ENCODE measurements around the gene ZNF688. TPM values are rescaled to one million over a fixed set of nuclear protein-coding genes. Genes with fewer than 3 reads are reported as not detected.

ZNF688 gene
- total RNA-seq, 1 experiment from 2014 or later, result 5.5 TPM

DNA sequence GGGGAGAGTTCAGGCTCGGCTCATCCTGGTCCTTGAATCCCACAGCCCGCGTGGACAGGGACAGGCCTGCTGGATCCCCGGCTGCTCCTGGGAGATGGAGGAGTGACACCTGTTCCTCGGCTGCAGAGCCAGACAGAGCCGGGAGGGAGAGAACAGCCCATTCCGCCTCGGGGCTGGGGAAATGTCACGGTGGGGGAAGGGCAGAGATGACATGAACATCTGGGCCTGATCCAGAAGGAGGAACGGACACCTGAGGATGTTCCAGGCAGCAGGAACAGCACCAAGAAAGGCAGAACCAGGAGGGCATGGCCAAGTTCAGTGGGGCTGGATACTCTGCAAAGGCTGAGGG lies 15.4 kb downstream of the ZNF688 start:
- ChIA-PET CTCF (no interaction called here), POLR2A (ENCODE audit: unreplicated experiment) (no interaction called here)
- Histone ChIP-seq H3K9me2 (replicated peaks; ENCODE audit: low read length) (no peaks in the 10 kb centered on the region), H3K4me2 (ENCODE audit: low read length) (no peak overlapping the region), H3K27ac (ENCODE audit: low read length) (no peak overlapping the region), H3K27me3 (ENCODE audit: low read length) (no peaks in the 10 kb centered on the region), H3K4me3 (ENCODE audit: low read length) (no peak overlapping the region), H3K36me3 (ENCODE audit: low read depth, low read length) (no peaks in the 10 kb centered on the region), H4K20me1 (ENCODE audit: low read length) (no peaks in the 10 kb centered on the region), H3K9ac (ENCODE audit: low read length) (no peak overlapping the region), H3K79me2 (ENCODE audit: low read length) (peaks cover 29% of the 10 kb centered on the region), H3K9me3 (ENCODE audit: low read length) (no peaks in the 10 kb centered on the region), H3K4me1 (ENCODE audit: insufficient read depth, low read length) (peaks cover 3% of the 10 kb centered on the region; the same call in 1 of the 2 replicates), H3F3A (ENCODE audit: low read length, unreplicated experiment) (no peaks in the 10 kb centered on the region), H2AFZ (ENCODE audit: low read length) (no peak overlapping the region)
- no peak for DNase-seq
- BruUV-seq (replicated peaks), result no TSS peak
- ATAC-seq, result no peak
- intact Hi-C loops (cut with micrococcal nuclease), result no loop called here
- TF ChIP-seq EZH2 (IDR thresholded peaks at IDR 0.05; ENCODE audit: low read length, unreplicated experiment) (no peak), EZH2phosphoT487 (IDR thresholded peaks at IDR 0.05; ENCODE audit: borderline replicate concordance, low read length) (no peak)
- TF ChIP-seq, protein P1, sequence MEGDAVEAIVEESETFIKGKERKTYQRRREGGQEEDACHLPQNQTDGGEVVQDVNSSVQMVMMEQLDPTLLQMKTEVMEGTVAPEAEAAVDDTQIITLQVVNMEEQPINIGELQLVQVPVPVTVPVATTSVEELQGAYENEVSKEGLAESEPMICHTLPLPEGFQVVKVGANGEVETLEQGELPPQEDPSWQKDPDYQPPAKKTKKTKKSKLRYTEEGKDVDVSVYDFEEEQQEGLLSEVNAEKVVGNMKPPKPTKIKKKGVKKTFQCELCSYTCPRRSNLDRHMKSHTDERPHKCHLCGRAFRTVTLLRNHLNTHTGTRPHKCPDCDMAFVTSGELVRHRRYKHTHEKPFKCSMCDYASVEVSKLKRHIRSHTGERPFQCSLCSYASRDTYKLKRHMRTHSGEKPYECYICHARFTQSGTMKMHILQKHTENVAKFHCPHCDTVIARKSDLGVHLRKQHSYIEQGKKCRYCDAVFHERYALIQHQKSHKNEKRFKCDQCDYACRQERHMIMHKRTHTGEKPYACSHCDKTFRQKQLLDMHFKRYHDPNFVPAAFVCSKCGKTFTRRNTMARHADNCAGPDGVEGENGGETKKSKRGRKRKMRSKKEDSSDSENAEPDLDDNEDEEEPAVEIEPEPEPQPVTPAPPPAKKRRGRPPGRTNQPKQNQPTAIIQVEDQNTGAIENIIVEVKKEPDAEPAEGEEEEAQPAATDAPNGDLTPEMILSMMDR (conservative IDR thresholded peaks at IDR 0.05; ENCODE audit: low read depth, low read length), result no peak

DNA sequence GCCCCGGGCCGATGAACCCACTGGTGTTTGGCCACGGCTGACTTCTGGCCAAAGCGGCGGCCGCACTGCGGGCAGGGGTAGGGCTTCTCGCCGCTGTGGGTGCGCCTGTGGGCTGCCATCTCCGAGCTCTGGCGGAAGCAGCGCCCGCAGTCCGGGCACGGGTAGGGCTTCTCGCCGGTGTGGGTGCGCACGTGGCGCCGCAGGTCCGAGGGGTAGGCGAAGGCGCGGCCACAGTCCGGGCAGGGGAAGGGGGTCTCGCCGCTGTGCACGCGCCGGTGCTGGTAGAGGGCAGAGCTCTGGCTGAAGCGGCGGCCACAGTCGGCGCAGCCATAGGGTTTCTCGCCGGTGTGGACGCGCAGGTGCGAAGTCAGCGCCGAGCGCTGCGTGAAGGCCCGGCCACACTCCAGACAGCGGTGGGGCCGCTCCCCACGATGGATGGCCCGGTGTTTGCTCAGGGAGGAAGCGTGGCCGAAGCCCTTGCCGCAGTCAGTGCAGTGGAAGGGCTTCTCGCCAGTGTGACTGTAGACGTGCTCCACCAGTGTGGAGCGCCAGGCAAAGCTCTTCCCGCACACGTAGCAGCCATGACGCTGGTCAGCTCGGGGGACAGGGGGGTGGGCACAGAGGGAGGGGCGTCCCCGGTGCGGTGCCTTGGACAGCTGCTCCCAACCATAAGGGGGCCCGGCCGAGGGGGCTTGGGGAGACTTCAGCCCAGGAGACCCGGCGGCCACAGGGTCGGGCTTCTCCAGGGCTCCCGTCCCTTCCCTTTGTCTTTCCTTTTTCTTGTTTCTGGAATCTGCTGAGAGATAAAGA lies 16.0 kb downstream of the ZNF688 start:
- POLR2A ChIA-PET (ENCODE audit: unreplicated experiment), result no interaction called here
- no peak overlapping the region for H3K4me3 ChIP-seq (ENCODE audit: low read length)
- no peaks in the 10 kb centered on the region for H4K20me1 ChIP-seq (ENCODE audit: low read length)
- H2AFZ ChIP-seq (ENCODE audit: low read length), result no peak overlapping the region
- CTCF ChIA-PET, result no interaction called here
- no peaks in the 10 kb centered on the region for H3K36me3 ChIP-seq (ENCODE audit: low read depth, low read length)
- H3K4me1 ChIP-seq (ENCODE audit: insufficient read depth, low read length), result peaks cover 3% of the 10 kb centered on the region; the same call in 1 of the 2 replicates
- TF ChIP-seq EZH2phosphoT487 (IDR thresholded peaks at IDR 0.05; ENCODE audit: borderline replicate concordance, low read length) (no peak), EZH2 (IDR thresholded peaks at IDR 0.05; ENCODE audit: low read length, unreplicated experiment) (no peak)
- TF ChIP-seq, protein P1 (conservative IDR thresholded peaks at IDR 0.05; ENCODE audit: low read depth, low read length), result no peak
- no peak overlapping the region for H3K9ac ChIP-seq (ENCODE audit: low read length)
- no peak overlapping the region for H3K4me2 ChIP-seq (ENCODE audit: low read length)
- peaks cover 29% of the 10 kb centered on the region for H3K79me2 ChIP-seq (ENCODE audit: low read length)
- no peaks in the 10 kb centered on the region for H3K9me3 ChIP-seq (ENCODE audit: low read length)
- H3K27ac ChIP-seq (ENCODE audit: low read length), result no peak overlapping the region
- intact Hi-C loops (cut with micrococcal nuclease), result no loop called here
- no TSS peak for BruUV-seq (replicated peaks)
- no peaks in the 10 kb centered on the region for H3K9me2 ChIP-seq (replicated peaks; ENCODE audit: low read length)
- H3F3A ChIP-seq (ENCODE audit: low read length, unreplicated experiment), result no peaks in the 10 kb centered on the region
- DNase-seq (no peak), ATAC-seq (no peak)
- no peaks in the 10 kb centered on the region for H3K27me3 ChIP-seq (ENCODE audit: low read length)

DNA sequence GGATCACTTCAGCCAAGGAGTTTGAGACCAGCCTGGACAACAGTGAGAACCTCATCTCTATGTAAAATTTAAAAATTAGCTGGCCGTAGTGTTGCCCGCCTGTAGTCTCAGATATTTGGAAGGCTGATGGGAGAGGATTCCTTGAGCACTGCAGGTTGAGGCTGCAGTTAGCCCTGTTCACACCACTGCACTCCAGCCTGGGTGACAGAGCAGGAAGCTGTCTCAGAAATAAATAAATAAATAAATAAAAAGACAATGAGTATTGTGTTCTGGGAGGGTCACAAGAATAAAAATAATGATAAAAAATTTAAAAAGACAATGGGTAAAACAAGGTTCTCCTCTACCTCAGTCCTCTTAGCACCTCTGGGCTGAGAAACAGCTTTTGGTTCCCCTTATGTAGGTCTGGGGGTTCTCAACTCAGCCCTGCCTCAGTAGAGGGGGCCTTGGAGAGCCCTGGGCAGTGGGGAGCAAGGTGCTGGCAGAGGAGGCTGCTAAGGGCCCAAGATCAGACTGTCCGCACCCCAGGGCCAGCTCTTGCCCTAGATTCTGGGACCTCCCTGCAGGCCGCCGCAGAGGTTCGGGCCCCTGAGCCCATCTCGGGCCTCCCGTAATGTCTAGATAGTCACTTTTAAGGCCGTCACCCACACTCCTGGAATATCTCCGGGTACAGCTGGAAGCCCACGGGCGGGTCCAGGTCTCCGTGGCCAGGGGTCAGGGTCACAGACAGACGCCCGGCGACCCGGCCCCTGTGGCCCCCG lies 16.8 kb downstream of the ZNF688 start:
- no peak overlapping the region for H3K4me2 ChIP-seq (ENCODE audit: low read length)
- no peak overlapping the region for H2AFZ ChIP-seq (ENCODE audit: low read length)
- H3K9me2 ChIP-seq (replicated peaks; ENCODE audit: low read length), result no peaks in the 10 kb centered on the region
- DNase-seq, result no peak
- H3K4me1 ChIP-seq (ENCODE audit: insufficient read depth, low read length), result peaks cover 3% of the 10 kb centered on the region; the same call in 1 of the 2 replicates
- H3K4me3 ChIP-seq (ENCODE audit: low read length), result no peak overlapping the region
- no peak overlapping the region for H3K27ac ChIP-seq (ENCODE audit: low read length)
- no peaks in the 10 kb centered on the region for H3K27me3 ChIP-seq (ENCODE audit: low read length)
- H4K20me1 ChIP-seq (ENCODE audit: low read length), result no peaks in the 10 kb centered on the region
- H3K79me2 ChIP-seq (ENCODE audit: low read length), result peaks cover 29% of the 10 kb centered on the region
- no peaks in the 10 kb centered on the region for H3K9me3 ChIP-seq (ENCODE audit: low read length)
- ATAC-seq, result no peak
- no peak overlapping the region for H3K9ac ChIP-seq (ENCODE audit: low read length)
- no peaks in the 10 kb centered on the region for H3K36me3 ChIP-seq (ENCODE audit: low read depth, low read length)
- ChIA-PET CTCF (no interaction called here), POLR2A (ENCODE audit: unreplicated experiment) (no interaction called here)
- no peak for TF ChIP-seq EZH2phosphoT487 (IDR thresholded peaks at IDR 0.05; ENCODE audit: borderline replicate concordance, low read length)
- no peak for TF ChIP-seq EZH2 (IDR thresholded peaks at IDR 0.05; ENCODE audit: low read length, unreplicated experiment)
- TF ChIP-seq, protein P1 (conservative IDR thresholded peaks at IDR 0.05; ENCODE audit: low read depth, low read length), result no peak
- intact Hi-C loops (cut with micrococcal nuclease), result no loop called here
- H3F3A ChIP-seq (ENCODE audit: low read length, unreplicated experiment), result no peaks in the 10 kb centered on the region
- no TSS peak for BruUV-seq (replicated peaks)
